Measurements from ENCODE around the gene SLC1A7. TPM values are rescaled to one million over a fixed set of nuclear protein-coding genes. Genes with fewer than 3 reads are reported as not detected.

Gene SLC1A7
- polyA plus RNA-seq, 1 donor (not counting 4 experiments of a cell fraction or from before 2014, with no cell fraction given) = not detected

DNA sequence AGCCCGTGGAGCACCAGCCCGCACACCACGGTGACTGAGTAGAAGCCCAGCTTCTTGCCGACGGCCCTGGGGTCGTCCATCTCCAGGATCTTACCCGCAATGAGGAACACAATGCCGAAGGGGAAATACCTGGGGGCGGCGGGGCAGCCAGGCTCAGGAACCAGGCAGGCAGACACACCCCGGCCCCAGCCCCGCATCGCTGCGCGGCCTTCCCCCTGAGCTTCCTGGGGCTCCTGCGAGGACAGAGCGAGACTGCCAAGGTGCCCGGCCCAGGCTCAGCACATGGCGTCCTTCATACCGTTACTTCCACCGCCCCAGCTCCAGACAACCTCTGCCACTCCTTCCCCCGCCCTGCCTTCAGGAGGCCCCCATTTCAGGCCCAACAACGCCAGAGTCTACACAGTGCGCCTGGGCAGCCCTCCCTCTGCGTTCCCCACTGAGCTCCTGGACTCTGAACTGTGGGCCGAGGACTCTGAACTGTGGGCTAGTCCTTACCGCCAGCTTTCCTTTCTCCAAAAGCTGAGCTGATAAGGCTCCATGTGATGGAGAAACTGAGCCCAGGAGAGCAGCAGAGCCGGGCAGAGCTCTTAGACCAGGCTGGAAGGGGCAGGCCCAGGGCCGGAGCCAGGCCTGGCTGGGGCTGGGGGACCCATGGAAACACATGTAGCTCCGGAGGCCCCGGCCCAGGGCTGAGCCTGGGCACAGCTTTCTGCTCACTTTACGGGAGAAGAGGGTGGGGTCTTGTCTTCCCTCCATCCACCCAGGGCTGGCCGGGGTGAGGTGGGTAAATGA is 49.6 kb downstream of the SLC1A7 start:
- H3K4me2 ChIP-seq (ENCODE audit: control insufficient read depth, extremely low read depth, insufficient read depth, low read depth, low read length) = no peak overlapping the region
- H3K9ac ChIP-seq (ENCODE audit: control insufficient read depth, extremely low read depth, insufficient read depth, low read length) = no peak overlapping the region
- no peaks in the 10 kb centered on the region for H4K20me1 ChIP-seq (ENCODE audit: control insufficient read depth, extremely low read depth, insufficient read depth, low read length)
- no peaks in the 10 kb centered on the region for H3K36me3 ChIP-seq (ENCODE audit: control insufficient read depth in 2 of 2, extremely low read depth in 1 of 2, insufficient read depth in 2 of 2, low read length in 2 of 2)
- no peak overlapping the region for H3K27ac ChIP-seq (ENCODE audit: control insufficient read depth, insufficient read depth, low read length)
- DNase-seq (ENCODE audit: low read depth, low spot score) = no peak
- H3K79me2 ChIP-seq (ENCODE audit: control insufficient read depth, insufficient read depth, low read length) = no peaks in the 10 kb centered on the region
- H3K4me1 ChIP-seq (ENCODE audit: control insufficient read depth, extremely low read depth, insufficient read depth, low read length) = no peaks in the 10 kb centered on the region
- H2AFZ ChIP-seq (ENCODE audit: control insufficient read depth, low read length) = no peak overlapping the region
- H3K9me3 ChIP-seq (ENCODE audit: control insufficient read depth, low read depth, low read length) = peaks cover 23% of the 10 kb centered on the region
- TF ChIP-seq, protein P1, sequence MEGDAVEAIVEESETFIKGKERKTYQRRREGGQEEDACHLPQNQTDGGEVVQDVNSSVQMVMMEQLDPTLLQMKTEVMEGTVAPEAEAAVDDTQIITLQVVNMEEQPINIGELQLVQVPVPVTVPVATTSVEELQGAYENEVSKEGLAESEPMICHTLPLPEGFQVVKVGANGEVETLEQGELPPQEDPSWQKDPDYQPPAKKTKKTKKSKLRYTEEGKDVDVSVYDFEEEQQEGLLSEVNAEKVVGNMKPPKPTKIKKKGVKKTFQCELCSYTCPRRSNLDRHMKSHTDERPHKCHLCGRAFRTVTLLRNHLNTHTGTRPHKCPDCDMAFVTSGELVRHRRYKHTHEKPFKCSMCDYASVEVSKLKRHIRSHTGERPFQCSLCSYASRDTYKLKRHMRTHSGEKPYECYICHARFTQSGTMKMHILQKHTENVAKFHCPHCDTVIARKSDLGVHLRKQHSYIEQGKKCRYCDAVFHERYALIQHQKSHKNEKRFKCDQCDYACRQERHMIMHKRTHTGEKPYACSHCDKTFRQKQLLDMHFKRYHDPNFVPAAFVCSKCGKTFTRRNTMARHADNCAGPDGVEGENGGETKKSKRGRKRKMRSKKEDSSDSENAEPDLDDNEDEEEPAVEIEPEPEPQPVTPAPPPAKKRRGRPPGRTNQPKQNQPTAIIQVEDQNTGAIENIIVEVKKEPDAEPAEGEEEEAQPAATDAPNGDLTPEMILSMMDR (optimal IDR thresholded peaks at IDR 0.05 in 1 of 3, IDR thresholded peaks at IDR 0.05 in 1 of 3, conservative IDR thresholded peaks at IDR 0.05 in 1 of 3; ENCODE audit: extremely low read depth in 1 of 3, insufficient read depth in 2 of 3, low read length in 3 of 3) = no peak
- TF ChIP-seq EZH2 (IDR thresholded peaks at IDR 0.05; ENCODE audit: low read length) = no peak
- dilution Hi-C loops (cut with MboI; ENCODE audit: extremely low pct_ligation_motif_present, low sequenced_read_pairs) = no loop called here
- peaks cover 5% of the 10 kb centered on the region for H3K27me3 ChIP-seq (ENCODE audit: control insufficient read depth, extremely low read depth, insufficient read depth, low read length)
- FAIRE-seq = no peak
- no peak overlapping the region for H3K4me3 ChIP-seq (ENCODE audit: control insufficient read depth in 2 of 3, extremely low read depth in 1 of 3, insufficient read depth in 2 of 3, low read depth in 1 of 3, low read length in 3 of 3)
- H3K9me1 ChIP-seq (ENCODE audit: control insufficient read depth, extremely low read depth, insufficient read depth, low read length) = no peaks in the 10 kb centered on the region

DNA sequence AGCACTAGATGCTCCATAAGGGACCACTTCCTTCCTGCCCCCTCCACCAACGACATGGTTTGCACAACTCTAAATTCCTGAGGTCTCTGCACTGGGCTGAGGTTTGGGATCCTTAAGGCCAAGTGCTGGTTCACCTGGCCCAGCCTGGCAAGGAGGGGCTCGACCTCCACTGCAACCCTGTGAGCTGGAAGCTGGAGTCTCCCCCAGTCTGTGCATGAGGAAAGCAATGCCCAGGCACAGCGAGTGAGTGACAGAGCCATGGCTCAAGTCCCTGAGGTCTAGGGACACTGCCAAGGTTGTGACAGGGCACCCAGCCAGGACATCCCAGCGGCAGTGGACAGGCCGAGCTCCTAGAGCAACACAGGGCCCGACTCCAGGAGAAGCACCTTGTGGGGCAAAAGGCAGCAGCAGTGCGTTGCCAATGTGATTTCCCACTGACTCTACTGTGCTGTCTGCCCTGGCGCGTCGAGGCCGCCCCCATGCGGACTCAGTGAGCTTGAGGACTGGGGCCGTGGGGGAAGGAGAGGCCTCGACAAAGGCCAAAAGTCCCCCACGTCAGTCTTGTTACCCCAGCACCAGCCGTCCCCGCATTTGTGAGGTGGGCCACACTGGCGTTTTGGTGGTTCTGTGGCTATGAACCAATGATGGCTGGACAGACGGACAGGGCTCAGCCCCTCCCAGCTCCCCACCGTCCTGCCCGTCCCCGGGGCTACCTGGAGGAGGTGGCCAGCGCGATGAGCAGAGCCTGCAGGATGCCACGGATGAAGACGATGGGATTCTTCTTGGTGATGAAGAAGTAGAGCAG is 50.4 kb downstream of the SLC1A7 start:
- H3K27me3 ChIP-seq (ENCODE audit: control insufficient read depth, extremely low read depth, insufficient read depth, low read length) = peaks cover 5% of the 10 kb centered on the region
- DNase-seq (ENCODE audit: low read depth, low spot score) = no peak
- no peaks in the 10 kb centered on the region for H3K79me2 ChIP-seq (ENCODE audit: control insufficient read depth, insufficient read depth, low read length)
- peaks cover 15% of the 10 kb centered on the region for H3K9me3 ChIP-seq (ENCODE audit: control insufficient read depth, low read depth, low read length)
- no peaks in the 10 kb centered on the region for H4K20me1 ChIP-seq (ENCODE audit: control insufficient read depth, extremely low read depth, insufficient read depth, low read length)
- H3K4me2 ChIP-seq (ENCODE audit: control insufficient read depth, extremely low read depth, insufficient read depth, low read depth, low read length) = no peak overlapping the region
- no peak overlapping the region for H3K27ac ChIP-seq (ENCODE audit: control insufficient read depth, insufficient read depth, low read length)
- no peaks in the 10 kb centered on the region for H3K9me1 ChIP-seq (ENCODE audit: control insufficient read depth, extremely low read depth, insufficient read depth, low read length)
- dilution Hi-C loops (cut with MboI; ENCODE audit: extremely low pct_ligation_motif_present, low sequenced_read_pairs) = no loop called here
- TF ChIP-seq EZH2 (IDR thresholded peaks at IDR 0.05; ENCODE audit: low read length) = no peak
- TF ChIP-seq, protein P1 (optimal IDR thresholded peaks at IDR 0.05 in 1 of 3, IDR thresholded peaks at IDR 0.05 in 1 of 3, conservative IDR thresholded peaks at IDR 0.05 in 1 of 3; ENCODE audit: extremely low read depth in 1 of 3, insufficient read depth in 2 of 3, low read length in 3 of 3) = no peak
- FAIRE-seq = no peak
- H3K9ac ChIP-seq (ENCODE audit: control insufficient read depth, extremely low read depth, insufficient read depth, low read length) = no peak overlapping the region
- H3K4me3 ChIP-seq (ENCODE audit: control insufficient read depth in 2 of 3, extremely low read depth in 1 of 3, insufficient read depth in 2 of 3, low read depth in 1 of 3, low read length in 3 of 3) = no peak overlapping the region
- no peaks in the 10 kb centered on the region for H3K4me1 ChIP-seq (ENCODE audit: control insufficient read depth, extremely low read depth, insufficient read depth, low read length)
- H3K36me3 ChIP-seq (ENCODE audit: control insufficient read depth in 2 of 2, extremely low read depth in 1 of 2, insufficient read depth in 2 of 2, low read length in 2 of 2) = no peaks in the 10 kb centered on the region
- H2AFZ ChIP-seq (ENCODE audit: control insufficient read depth, low read length) = no peak overlapping the region

All from keratinocyte (primary cell).